AG04449 (cell line): Measurements from ENCODE around the gene ESPNL.

Experiments
- CTCF ChIA-PET: fragments of 350-600 bp; formaldehyde crosslinking; extraction: SDS; loops from one replicate; lab custom pipeline; 2021; ENCODE audit warnings: antibody characterized with exemption; lab: Yijun Ruan, JAX
- POLR2A ChIA-PET: fragments of 400-600, 350-600 bp; formaldehyde crosslinking; extraction: SDS; loops from one replicate; lab custom pipeline; 2020; ENCODE audit warnings: antibody characterized with exemption, inconsistent platforms; lab: Yijun Ruan, JAX
- DNase-seq: peaks from one replicate; pipeline ENCODE4 v3.0.0-alpha.2; 2010; ENCODE audit warnings: low read depth, low spot score
- H3K4me3 ChIP-seq: 2 replicates; pipeline ENCODE4 v1.5.1; 2011; ENCODE audit warnings: low read depth, mild to moderate bottlenecking, control low read depth, low read length
- TF ChIP-seq, protein P1 (sequence below): IDR thresholded peaks from one replicate; pipeline ENCODE4 v1.5.1; 2011; ENCODE audit warnings: mild to moderate bottlenecking, moderate library complexity, low read length, control low read depth, inconsistent platforms; ENCODE audit not compliant: insufficient read depth; ENCODE audit errors: missing control alignments

The ESPNL gene

DNA sequence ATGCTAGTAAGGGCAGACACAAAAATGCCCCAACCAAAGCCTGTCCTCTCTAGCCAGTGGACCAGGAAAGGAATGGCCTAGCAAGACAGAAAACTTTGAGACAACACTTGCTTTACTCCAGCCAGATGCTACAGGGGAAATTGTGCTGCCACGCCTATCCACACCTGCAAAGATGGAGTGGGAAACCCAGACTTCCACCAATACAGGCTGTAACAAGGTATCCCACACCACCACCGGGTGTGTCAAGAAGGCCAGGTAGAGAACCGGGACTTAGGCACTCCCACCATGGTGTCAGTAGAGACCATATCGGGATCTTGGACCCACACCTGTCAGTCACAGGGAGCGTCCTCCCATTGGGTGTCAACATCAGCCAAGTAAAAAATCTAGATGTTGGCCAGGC, 16.2 kb upstream of the ESPNL start:
- ChIA-PET POLR2A (no interaction called here), CTCF (no interaction called here)
- DNase-seq, result no peak
- TF ChIP-seq, protein P1, sequence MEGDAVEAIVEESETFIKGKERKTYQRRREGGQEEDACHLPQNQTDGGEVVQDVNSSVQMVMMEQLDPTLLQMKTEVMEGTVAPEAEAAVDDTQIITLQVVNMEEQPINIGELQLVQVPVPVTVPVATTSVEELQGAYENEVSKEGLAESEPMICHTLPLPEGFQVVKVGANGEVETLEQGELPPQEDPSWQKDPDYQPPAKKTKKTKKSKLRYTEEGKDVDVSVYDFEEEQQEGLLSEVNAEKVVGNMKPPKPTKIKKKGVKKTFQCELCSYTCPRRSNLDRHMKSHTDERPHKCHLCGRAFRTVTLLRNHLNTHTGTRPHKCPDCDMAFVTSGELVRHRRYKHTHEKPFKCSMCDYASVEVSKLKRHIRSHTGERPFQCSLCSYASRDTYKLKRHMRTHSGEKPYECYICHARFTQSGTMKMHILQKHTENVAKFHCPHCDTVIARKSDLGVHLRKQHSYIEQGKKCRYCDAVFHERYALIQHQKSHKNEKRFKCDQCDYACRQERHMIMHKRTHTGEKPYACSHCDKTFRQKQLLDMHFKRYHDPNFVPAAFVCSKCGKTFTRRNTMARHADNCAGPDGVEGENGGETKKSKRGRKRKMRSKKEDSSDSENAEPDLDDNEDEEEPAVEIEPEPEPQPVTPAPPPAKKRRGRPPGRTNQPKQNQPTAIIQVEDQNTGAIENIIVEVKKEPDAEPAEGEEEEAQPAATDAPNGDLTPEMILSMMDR, result no peak
- no peak overlapping the region for H3K4me3 ChIP-seq

DNA sequence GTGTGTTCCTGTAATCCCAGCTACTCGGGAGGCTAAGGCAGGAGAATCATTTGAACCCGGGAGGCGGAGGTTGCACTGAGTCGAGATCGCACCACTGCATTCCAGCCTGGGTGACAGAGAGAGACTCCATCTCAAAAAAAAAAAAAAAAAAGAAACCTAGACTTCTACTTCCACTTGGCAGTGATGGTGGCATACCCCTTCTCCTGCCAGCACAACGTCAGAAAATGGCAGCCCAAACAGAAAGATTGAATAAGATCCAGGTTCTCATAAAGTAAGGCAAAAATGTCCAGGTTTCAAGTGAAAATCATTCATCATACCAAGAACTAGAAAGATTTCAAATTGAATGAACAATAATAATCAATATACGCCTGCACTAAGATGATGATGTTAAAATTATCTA, 15.4 kb upstream of the ESPNL start:
- TF ChIP-seq, protein P1, result no peak
- no peak for DNase-seq
- ChIA-PET CTCF (no interaction called here), POLR2A (no interaction called here)
- no peak overlapping the region for H3K4me3 ChIP-seq

DNA sequence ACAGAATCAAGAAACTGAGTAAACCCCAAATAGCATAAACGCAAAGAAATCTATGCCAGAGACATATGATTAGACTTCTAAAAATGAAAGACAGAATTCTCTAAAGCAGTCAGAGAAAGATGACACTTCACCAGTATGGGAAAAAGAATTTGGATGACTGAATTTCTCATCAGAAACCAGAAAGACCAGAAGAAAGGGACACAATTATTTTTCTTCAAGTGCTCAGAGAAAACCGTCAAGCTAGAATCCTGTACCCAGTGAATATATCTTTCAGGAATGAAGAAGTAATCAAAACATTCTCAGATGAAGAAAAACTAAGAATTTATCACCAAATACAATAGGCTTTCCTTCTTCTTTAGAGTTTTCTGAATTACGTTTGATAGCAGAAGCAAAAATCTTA, 14.2 kb upstream of the ESPNL start:
- no peak for DNase-seq
- no peak overlapping the region for H3K4me3 ChIP-seq
- POLR2A ChIA-PET, result no interaction called here
- TF ChIP-seq, protein P1, result no peak
- CTCF ChIA-PET, result no interaction called here

DNA sequence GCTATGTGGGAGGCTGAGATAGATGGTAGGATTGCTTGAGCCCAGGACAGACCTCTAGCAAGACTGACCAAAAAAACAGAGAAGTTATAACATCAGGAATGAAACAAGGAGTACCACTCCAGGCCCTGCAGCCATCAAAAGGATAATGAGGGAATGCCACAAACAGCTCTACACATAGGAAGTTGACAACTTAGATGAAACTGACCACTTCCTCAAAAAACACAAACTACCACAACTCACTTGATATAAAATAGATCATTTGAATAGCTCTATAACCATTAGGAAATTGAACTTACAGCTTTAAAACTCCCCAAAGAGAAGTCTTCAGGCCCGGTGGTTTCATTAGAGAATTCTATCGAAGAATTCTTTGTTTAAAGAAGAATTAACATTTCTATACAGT, 12.9 kb upstream of the ESPNL start:
- POLR2A ChIA-PET, result interaction anchor here (0.5 to 0.7 kb wide), 2 partner anchors 25 to 47 kb away, joined by 3 read pairs; no protein-coding TSS in a partner anchor
- TF ChIP-seq, protein P1, result no peak
- DNase-seq, result no peak
- H3K4me3 ChIP-seq, result no peak overlapping the region
- CTCF ChIA-PET, result no interaction called here

DNA sequence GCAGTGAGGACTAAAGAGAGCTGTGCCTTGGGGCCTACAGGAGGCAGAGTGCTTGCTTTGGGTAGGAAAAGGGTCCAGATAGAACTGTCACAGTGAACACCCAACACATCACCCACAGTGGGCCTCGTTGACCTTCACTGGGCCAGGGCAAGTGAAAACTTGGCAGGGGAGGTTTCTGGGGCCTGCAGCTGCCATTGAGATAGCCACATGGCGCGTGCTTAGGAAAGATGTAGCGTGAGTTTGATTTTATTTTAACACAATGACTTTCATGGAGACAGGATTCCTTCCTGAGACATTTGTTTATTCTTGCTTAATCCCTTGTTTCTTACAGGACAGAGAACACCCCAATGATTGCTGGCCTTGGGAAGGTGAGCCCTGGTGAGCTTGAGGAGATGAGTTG, 9.3 kb upstream of the ESPNL start:
- CTCF ChIA-PET, result interaction anchor here (1.0 kb wide), 1 partner anchor 18 kb away, joined by 3 read pairs; no protein-coding TSS in a partner anchor
- POLR2A ChIA-PET, result no interaction called here
- DNase-seq, result no peak
- TF ChIP-seq, protein P1, result no peak
- H3K4me3 ChIP-seq, result no peak overlapping the region

DNA sequence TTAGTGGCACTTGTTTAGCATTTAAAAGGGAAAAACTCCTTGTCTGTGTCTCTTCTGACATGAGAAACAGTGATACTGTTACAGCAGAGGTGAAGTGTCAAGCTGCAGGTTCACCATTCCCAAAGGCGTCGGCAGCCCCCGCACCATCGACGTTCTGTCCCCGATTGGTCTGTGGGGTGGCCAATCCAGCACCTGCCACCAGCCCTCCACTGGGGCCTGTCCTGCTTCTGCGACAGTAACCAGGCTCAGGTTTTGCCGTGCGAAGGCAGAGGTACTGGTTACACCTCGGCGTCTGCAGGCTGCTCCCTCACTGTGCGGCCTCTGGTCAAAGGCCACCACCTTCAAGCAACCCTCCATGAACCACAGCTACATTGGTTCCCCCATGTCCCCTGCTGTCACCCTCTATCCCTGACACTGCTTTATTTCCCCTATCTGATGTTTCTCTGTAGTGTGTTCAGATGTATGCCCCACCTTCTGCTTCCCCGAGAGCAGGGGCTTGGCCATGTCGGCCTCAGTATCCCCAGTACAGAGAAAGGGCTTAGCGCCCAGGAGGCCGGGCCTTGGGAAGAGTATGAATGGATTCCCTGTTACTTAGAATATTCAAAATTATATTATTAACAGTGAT, 8.6 kb upstream of the ESPNL start:
- no peak overlapping the region for H3K4me3 ChIP-seq
- POLR2A ChIA-PET, result no interaction called here
- no peak for DNase-seq
- CTCF ChIA-PET, result interaction anchor here (1.0 kb wide), 1 partner anchor 17 kb away, joined by 3 read pairs; no protein-coding TSS in a partner anchor
- TF ChIP-seq, protein P1, result no peak
